Stimulated activated CD8-positive, alpha-beta memory T cell treated with anti-CD3 and anti-CD28 coated beads, Interleukin-7, amount 100 ng/mL, for 24 hours (primary cell): ENCODE data around the gene DUSP7.

Experiments
- DNase-seq: peaks from one replicate; pipeline ENCODE4 v3.0.0-alpha.2; 2020; ENCODE audit warnings: low read depth

DUSP7 gene

GRCh38 chr3:52006017-52006819 lies 50.2 kb downstream of the DUSP7 start:
- no peak for DNase-seq

GRCh38 chr3:52005571-52005986 lies 50.8 kb downstream of the DUSP7 start:
- DNase-seq = no peak

- no peak for DNase-seq
These were observed 51.4 kb downstream of the DUSP7 start for GRCh38 chr3:52004906-52005395.

GRCh38 chr3:52004163-52004787 lies 52.1 kb downstream of the DUSP7 start:
- no peak for DNase-seq

GRCh38 chr3:52002748-52003147 lies 53.6 kb downstream of the DUSP7 start:
- no peak for DNase-seq

- peak; percentile 70 for DNase-seq
These were observed 54.9 kb downstream of the DUSP7 start for GRCh38 chr3:52001443-52001974.

GRCh38 chr3:51999846-52000245 lies 56.5 kb downstream of the DUSP7 start:
- no peak for DNase-seq
